Stimulated activated CD8-positive, alpha-beta memory T cell treated with anti-CD3 and anti-CD28 coated beads, Interleukin-12 subunit alpha, Interleukin-12 subunit beta, amount 100 ng/mL, for 4 hours (primary cell): ENCODE data around the gene C15orf39.
"Not testable (repeated sequence)": the region's sequence is repeated elsewhere in the genome, so short reads cannot be mapped to it uniquely, and the experiment has no call there.

Experiments used
- DNase-seq: peaks from one replicate; pipeline ENCODE4 v3.0.0-alpha.2; 2020; ENCODE audit warnings: low read depth

The C15orf39 gene

GRCh38 chr15:75231836-75232235 is 30.2 kb downstream of the C15orf39 start:
- no peak for DNase-seq

DNA sequence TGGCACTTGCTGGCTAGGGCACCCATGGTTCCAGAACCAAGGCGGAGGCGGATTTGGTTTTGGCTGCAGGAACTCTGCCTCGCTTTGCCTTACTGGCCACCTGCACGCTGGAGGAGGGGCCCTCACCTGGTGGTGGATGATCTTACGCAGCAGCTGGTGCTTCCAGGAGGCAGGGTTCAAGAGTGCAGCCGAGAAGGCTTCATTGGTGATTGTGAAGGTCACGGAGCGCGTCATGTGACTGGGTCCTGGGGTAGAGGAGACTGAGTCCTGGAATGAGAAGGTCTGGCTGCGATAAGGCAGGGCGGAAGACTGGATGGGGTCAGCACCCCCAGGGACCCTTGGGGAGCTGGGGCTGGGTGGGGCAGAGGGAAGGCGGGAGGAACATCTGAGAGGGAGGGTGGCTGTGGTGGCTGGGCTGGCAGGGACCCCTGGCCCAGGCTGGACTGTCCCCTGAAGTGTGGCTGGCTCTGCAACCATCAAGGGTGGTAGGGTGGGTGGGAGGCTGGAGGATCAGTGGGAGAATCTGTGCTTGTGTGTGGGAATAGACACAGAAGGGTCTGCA is 30.7 kb downstream of the C15orf39 start:
- no peak for DNase-seq

DNA sequence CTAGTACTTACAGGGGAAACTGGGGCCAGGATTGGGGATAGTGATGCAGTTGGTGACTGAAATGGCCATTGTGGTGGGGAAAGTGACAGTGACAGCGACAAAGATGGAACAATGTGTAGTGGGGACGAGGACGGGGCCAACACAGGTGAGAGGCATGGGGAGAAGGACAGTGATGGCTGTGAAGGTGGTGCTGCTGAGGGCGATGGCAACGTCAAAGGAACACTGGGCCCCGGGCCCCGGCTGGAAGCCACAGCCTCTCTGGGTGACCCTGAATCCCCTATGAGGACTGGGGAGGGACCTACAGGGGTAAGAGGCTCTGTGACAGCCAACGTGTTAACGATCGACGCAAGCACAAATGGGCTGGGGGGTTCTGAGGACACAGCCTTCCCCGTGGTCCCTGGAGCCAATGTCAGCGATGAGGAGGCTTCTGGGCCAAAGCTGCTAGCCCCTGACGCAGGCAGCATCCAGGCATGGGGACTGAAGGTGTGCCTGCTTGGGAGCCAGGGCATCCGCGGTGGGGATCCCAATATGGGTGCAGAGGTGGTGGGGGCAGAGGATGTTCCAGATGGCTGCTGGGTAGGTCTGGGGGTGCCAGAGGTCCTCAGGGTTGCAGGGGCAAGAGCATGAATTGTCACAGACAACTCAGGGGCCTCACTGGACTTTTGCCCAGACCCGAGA is 31.3 kb downstream of the C15orf39 start:
- DNase-seq: no peak

DNA sequence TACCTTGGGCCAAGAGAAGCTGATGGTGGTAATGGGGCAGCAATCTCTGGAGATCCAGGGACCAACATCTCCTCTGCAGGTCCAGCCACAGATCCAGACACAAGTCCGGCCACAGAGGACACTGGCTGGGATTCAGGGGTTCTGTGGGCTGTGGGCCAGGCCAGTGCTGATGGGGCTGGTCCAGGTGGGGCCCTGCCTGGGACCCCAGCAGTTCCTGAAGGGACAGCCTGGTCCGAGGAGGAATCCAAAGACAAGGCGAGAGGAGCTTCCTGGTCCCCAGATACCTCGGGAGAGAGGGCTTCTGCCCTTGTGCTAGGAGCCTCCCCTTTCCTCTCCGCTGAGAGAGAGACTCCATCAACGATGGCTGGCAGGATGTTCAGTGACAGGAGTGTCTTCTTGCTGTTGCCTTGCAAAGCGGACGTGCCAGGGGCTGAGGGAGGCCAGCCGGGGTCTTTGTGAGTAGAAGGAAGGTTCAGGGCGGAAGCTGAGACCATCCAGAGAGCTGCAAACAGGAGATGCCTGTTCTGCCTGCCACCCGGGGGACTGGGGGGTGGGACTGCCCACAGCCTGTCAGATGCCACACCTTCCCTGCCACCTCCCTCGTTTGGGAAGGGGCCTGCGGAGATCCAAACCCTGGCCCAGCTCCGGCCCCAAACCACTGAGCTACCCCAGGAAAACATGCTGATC is 32.0 kb downstream of the C15orf39 start:
- DNase-seq: no peak

- no peak for DNase-seq
These were observed 32.6 kb downstream of the C15orf39 start for GRCh38 chr15:75234191-75234810.

GRCh38 chr15:75235051-75235673 is 33.5 kb downstream of the C15orf39 start:
- no peak for DNase-seq

GRCh38 chr15:75235760-75236729 is 34.4 kb downstream of the C15orf39 start:
- no peak for DNase-seq

DNA sequence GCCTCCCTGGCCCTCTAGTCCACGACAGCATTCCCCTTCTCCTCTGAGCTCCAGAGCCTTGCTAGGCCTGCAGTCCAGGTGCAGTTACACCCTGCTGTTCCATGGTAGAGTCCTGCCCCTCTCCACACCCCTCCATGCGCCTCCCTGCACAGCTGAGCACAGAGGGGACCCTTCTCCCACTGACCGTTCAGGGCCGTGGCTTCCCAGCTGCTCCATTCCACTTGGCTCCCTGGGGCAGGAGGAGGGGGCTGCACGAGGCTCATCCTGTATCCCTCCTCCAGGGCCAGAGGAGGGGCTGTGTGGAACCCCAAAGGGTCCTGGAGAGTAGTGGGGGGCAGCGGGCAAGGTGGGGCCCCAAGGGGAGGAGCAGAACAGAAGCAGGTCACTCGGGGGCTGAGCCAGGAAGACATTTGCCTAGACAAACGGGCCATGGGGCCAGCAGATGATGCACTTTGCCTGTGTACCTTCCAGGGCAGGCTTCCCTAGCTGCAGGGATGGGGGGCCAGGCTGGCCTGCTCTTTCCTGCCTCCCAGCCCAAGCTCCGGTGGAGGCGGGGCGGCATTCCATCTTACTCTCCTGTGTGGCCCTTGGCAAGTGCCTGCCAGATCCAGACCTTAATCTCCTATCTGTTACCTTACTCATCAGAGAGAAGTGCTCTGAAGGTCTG is 35.8 kb downstream of the C15orf39 start:
- DNase-seq: no peak

DNA sequence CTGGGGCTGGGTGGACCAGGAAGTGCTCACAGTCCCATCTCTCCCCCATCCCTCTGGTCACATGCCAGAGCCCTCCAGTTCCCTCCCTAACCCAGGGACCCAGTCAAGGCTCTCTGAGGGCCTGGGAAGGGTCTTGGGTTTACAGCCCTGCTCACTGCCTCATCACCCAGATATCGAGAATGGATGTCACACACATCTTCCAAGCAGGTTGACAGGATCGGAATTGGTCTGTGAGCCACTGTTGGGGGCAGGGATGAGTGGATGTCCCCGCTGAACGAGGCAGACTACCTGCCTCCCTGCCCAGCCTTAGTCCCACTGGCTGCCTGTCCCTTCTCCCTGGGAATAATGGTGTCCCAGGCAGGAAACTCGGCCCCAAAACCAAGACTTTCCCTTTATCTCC is 36.5 kb downstream of the C15orf39 start:
- DNase-seq: no peak

DNA sequence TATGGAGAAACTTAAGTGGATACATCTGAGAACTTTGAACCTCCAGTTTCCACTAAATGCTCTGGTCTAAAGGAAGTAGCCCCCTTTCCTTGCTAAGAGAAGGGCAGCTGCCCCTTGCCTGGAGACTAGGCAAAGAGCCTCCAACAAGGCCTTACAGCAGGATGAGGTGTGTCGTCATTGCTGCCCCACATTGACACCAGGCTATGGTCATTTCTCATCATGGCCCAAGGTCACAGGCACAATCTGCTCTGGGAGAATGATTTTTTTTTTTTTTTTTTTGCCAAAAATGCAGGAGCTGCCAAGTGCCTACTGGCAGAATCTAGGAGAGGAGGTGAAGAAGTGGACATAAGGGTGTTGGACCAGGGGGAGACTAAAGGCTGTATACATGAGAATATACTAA is 44.1 kb downstream of the C15orf39 start:
- not testable (repeated sequence) for DNase-seq

DNA sequence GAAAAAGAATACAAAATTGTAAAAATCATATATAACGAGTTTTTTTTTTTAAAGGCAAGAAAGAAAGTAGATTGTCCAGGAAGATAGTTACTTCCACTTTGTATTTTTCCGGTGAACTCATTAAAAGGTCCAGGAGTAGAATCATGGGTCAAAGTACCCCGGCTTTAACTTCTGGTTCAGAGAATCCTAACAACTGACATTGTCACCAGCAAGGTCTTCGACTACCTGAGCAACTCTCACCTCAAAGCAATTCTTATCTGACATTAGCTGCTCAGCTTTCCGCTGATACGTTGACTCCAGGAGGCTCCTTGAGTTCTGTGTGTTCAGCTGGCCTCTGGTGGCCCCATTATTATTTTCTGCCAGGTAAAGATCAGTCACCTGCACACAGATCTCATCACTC is 47.3 kb downstream of the C15orf39 start:
- DNase-seq: not testable (repeated sequence)

GRCh38 chr15:75249726-75250125 is 48.0 kb downstream of the C15orf39 start:
- DNase-seq: no peak

DNA sequence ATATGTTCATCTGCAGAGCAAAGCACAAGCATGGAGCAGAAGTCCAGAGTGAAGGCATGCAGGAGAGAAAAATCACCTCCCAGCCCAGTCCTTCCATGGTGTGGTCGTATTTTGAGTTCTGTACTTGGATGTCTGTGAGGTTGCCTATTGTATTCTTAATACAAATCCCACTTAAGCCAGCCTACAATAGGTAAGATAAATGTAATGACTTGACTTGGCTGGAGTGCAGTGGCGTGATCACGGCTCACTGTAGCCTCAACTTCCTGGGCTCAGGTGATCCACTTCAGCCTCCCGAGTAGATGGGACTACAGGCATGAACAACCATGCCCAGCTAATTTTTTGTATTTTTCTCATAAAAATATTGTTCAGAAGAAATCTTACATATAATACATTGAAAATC is 49.7 kb downstream of the C15orf39 start:
- not testable (repeated sequence) for DNase-seq

DNA sequence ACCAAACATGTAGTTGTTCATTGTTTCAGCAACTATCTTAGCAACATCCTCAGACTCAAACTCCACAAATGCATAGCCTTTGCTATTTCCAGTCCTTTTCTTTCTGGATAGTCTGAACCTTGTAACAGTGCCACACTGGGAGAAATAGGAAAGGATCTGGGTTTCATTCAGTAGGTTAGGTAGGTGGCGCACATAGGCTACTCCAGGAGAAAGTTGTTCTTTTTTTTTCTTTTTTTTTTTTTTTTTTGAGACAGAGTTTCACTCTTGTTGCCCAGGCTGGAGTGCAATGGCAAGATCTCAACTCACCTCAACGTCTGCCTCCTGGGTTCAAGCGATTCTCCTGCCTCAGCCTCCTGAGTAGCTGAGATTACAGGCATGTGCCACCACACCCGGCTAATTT is 50.6 kb downstream of the C15orf39 start:
- not testable (repeated sequence) for DNase-seq

GRCh38 chr15:75258034-75258433 is 56.4 kb downstream of the C15orf39 start, which contains the start of gene GOLGA6C:
TSS of gene GOLGA6C (plus strand) at chr15:75258334. CDS start at chr15:75258599, 265 bp downstream.
- not testable (repeated sequence) for DNase-seq

DNA sequence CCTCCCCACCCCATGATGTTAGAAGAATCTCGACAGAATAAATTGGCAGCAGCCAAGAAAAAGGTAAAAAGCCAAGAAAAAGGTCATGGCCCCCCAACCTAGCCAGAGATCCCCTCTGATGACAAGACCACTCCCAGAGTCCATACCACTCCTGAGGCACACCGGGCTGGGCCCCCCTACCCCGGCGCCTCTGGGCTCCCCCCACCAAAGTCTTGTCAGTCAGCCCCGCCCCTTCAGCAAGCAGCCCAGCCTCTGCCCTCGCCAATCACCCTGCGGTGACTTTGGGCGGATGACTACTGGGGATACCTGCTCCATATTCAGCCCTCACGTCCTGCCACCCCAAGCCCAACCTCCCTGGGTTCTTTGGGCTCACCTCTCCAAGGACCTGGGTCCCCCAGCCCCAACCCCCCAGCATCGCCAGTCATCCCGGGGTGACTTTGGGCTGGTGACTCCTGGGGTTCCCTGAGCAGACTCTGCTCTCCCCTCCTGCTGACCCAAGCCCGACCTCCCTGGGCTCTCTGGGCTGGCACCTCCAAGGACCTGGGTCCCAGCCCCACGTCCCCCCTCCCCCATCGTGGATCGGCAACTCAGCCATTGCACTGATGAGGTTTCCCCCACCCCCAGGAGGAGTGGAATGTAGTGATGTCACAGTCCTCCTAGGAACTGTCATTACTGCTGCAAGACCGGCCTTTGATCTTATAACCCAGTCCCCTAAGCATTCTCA is 57.1 kb downstream of the C15orf39 start:
- DNase-seq: not testable (repeated sequence)

DNA sequence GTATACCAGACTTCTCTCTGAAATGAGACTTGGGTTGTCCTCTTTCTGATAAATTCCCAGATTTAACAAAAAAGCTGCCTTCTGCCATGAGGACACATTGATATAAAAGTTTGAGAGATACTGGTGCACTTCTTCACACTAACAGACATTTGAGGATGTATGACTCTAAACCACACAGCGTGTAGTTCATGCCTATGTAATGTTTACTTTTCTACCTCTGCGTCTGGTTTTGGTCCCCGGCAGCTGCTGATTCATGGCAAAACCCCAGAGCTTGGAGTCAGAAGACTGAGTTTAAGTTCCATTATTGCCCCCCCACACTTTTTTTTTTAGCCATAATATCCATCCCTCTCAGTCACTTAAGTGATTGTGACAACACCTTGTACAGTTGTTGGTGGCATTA is 58.2 kb downstream of the C15orf39 start:
- not testable (repeated sequence) for DNase-seq
